CD8-positive, alpha-beta memory T cell (primary cell): ENCODE measurements around the gene AGO1. TPM values are rescaled to one million over a fixed set of nuclear protein-coding genes. Genes with fewer than 3 reads are reported as not detected.

Source experiments
- CTCF ChIA-PET: fragments of 350-600 bp; sonication (Branson Sonifier 250); formaldehyde crosslinking; loops from one replicate; lab custom pipeline; 2021; ENCODE audit warnings: antibody characterized with exemption; lab: Charles Lee
- POLR2A ChIA-PET: fragments of 350-600 bp; sonication (Branson Sonifier 250); formaldehyde crosslinking; loops from one replicate; lab custom pipeline; 2021; ENCODE audit warnings: antibody characterized with exemption; lab: Charles Lee
- DNase-seq, 5 donors: peaks; one replicate each; pipeline versions ENCODE4 v3.0.0 to v3.0.0-alpha.2; 2020 to 2022; ENCODE audit warnings: mixed read lengths in 1 of 5
- H3K27ac ChIP-seq: one replicate; pipeline ENCODE4 v1.7.0; 2013; ENCODE audit warnings: low read depth, mild to moderate bottlenecking, low read length, moderate library complexity
- H3K27me3 ChIP-seq: 2 replicates; pipeline ENCODE4 v1.7.0; 2013; ENCODE audit warnings: low read length, mild to moderate bottlenecking; ENCODE audit not compliant: insufficient read depth, poor library complexity, severe bottlenecking
- H3K36me3 ChIP-seq: 2 replicates; pipeline ENCODE4 v1.7.0; 2013; ENCODE audit warnings: mild to moderate bottlenecking, low read length, moderate library complexity; ENCODE audit not compliant: insufficient read depth
- H3K4me1 ChIP-seq: 2 replicates; pipeline ENCODE4 v1.7.0; 2013; ENCODE audit warnings: mild to moderate bottlenecking, low read length, moderate library complexity; ENCODE audit not compliant: insufficient read depth
- H3K4me3 ChIP-seq: 2 replicates; pipeline ENCODE4 v1.7.0; 2013; ENCODE audit warnings: mild to moderate bottlenecking, low read length
- H3K9me3 ChIP-seq: 2 replicates; pipeline ENCODE4 v1.7.0; 2013; ENCODE audit warnings: mild to moderate bottlenecking, low read length
- H3K27ac Mint-ChIP-seq, 8 donors: one replicate each; pipeline ENCODE4 v1.8.0; 2020 to 2021; ENCODE audit warnings: mixed read lengths in 8 of 8, mild to moderate bottlenecking in 6 of 8, inconsistent platforms in 3 of 8, moderate library complexity in 3 of 8
- H3K27me3 Mint-ChIP-seq, 2 donors: one replicate each; pipeline ENCODE4 v1.8.0; 2020 to 2021; ENCODE audit warnings: mixed read lengths in 2 of 2, mild to moderate bottlenecking in 1 of 2, moderate library complexity in 1 of 2
- H3K36me3 Mint-ChIP-seq, 3 donors: one replicate each; pipeline ENCODE4 v1.8.0; 2020 to 2021; ENCODE audit warnings: mixed read lengths in 3 of 3, inconsistent platforms in 1 of 3, mild to moderate bottlenecking in 1 of 3
- H3K4me1 Mint-ChIP-seq, 3 donors: one replicate each; pipeline ENCODE4 v1.8.0; 2020 to 2021; ENCODE audit warnings: mixed read lengths in 3 of 3, inconsistent platforms in 1 of 3, mild to moderate bottlenecking in 1 of 3
- H3K4me3 Mint-ChIP-seq, 7 donors: one replicate each; pipeline ENCODE4 v1.8.0; 2020 to 2021; ENCODE audit warnings: mixed read lengths in 7 of 7, mild to moderate bottlenecking in 6 of 7, moderate library complexity in 4 of 7, inconsistent platforms in 2 of 7
- H3K9me3 Mint-ChIP-seq, 5 donors: one replicate each; pipeline ENCODE4 v1.8.0; 2020 to 2022; ENCODE audit warnings: mixed read lengths in 5 of 5, mild to moderate bottlenecking in 3 of 5, moderate library complexity in 2 of 5, inconsistent platforms in 1 of 5
- polyA plus RNA-seq: library from polyadenylated mRNA; unstranded; fragments of 300-500 nt; fragmentation: Illumina TruSeq; gene quantifications from one replicate; pipeline ENCODE4 v1.2.3, GENCODE V29; 2021
- total RNA-seq, 2 experiments: library from RNA; stranded (reverse); gene quantifications; one replicate each; pipeline ENCODE4 v1.2.3, GENCODE V29; 2021

Gene AGO1
- total and polyA plus RNA-seq, 3 experiments from 2014 or later: 9.4 to 41.6 (median 41.0) TPM

GRCh38 chr1:35927472-35927871 is 44.5 kb downstream of the AGO1 start:
- POLR2A ChIA-PET: interaction anchor here (0.6 kb wide), 1 partner anchor 613 kb away, joined by 3 read pairs; no protein-coding TSS in a partner anchor
- H3K27ac Mint-ChIP-seq: peak overlapping the region in 3 of 8 donors; percentile 4 to 99 (median 10)

DNA sequence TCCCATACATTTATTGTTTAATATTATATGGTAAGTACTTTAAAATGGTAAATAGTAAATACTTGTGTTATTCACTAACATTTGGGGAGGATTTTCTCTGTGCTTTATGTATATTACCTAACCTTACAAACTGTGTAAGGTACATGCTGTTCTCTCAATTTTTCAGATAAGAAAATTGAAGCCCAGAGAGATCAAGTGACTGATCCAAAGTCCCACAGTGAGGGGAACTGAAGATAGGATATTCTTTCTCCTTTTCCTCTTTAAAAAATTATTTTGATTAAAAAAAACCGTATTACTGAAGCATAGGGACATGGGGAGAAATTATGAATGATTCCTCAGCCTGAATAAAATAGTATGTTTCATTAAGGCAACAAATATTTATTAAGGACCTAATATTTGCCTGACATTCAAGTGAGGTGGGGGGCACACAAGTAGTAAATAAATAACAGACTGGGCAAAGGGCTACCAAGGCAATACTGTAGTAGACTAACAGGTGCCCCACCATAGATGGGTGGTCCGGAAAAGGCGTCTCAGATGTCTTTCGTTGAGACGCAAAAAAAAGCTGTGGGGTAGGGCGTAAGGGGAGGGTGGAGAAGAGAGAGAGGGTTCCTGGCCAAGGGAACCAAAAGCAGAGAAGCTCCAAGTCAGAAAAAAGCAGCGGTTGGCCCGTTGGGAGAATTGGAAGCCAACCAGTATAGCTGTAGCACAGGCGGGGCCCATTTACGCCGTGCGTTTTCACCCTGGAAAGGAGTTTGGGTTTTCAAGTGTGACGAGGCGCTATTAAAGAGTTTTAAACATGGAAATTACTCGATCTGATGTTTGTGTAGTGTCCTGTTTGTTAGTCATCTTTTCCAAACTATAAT is 47.0 kb downstream of the AGO1 start:
- DNase-seq: peak; percentile 29 to 59 (median 45)
- H3K27me3 ChIP-seq: no peaks in the 10 kb centered on the region
- POLR2A ChIA-PET: interaction anchor here (0.6 to 1.8 kb wide), 5 partner anchors 14 to 424 kb away, joined by 4 to 8 read pairs (median 4); partner anchors contain the start of genes ADPRS, AGO1 and THRAP3
- H3K9me3 ChIP-seq: no peaks in the 10 kb centered on the region
- H3K4me1 ChIP-seq: peaks cover 28% of the 10 kb centered on the region
- H3K9me3 Mint-ChIP-seq: no peaks in the 10 kb centered on the region
- peaks cover 0 to 6% (median 0%) of the 10 kb centered on the region in 3 donors for H3K36me3 Mint-ChIP-seq
- H3K4me3 Mint-ChIP-seq: peak overlapping the region; percentile 89 to 96 (median 94)
- peaks cover 30 to 42% (median 41%) of the 10 kb centered on the region in 3 donors for H3K4me1 Mint-ChIP-seq
- no peaks in the 10 kb centered on the region for H3K27me3 Mint-ChIP-seq
- no peaks in the 10 kb centered on the region for H3K36me3 ChIP-seq
- CTCF ChIA-PET: interaction anchor here (2.6 kb wide), 1 partner anchor 47 kb away, joined by 9 read pairs; the partner anchor contains the start of gene AGO1
- H3K4me3 ChIP-seq: peak overlapping the region; percentile 84
- H3K27ac Mint-ChIP-seq: peak overlapping the region; percentile 90 to 99 (median 98)
- peak overlapping the region; percentile 94 for H3K27ac ChIP-seq

More at GRCh38 chr1:35927472-35927871, 44.5 kb downstream of the AGO1 start:
- Histone ChIP-seq H3K36me3 (no peaks in the 10 kb centered on the region), H3K27me3 (no peaks in the 10 kb centered on the region), H3K4me3 (no peak overlapping the region), H3K4me1 (peaks cover 16% of the 10 kb centered on the region), H3K9me3 (no peaks in the 10 kb centered on the region), H3K27ac (no peak overlapping the region)
- H3K9me3 Mint-ChIP-seq: no peaks in the 10 kb centered on the region
- H3K4me3 Mint-ChIP-seq: peak overlapping the region in 1 of 7 donors; percentile 39
- H3K4me1 Mint-ChIP-seq: peaks cover 15 to 24% (median 22%) of the 10 kb centered on the region in 3 donors
- CTCF ChIA-PET: interaction anchor here (1.1 to 2.2 kb wide), 2 partner anchors 45 to 63 kb away, joined by 3 to 7 read pairs; partner anchors contain the start of gene AGO1
- DNase-seq: no peak
- peaks cover 0 to 6% (median 0%) of the 10 kb centered on the region in 3 donors for H3K36me3 Mint-ChIP-seq
- no peaks in the 10 kb centered on the region for H3K27me3 Mint-ChIP-seq

- H3K4me1 Mint-ChIP-seq: peaks cover 31 to 44% (median 44%) of the 10 kb centered on the region in 3 donors
- Histone ChIP-seq H3K9me3 (no peaks in the 10 kb centered on the region), H3K36me3 (no peaks in the 10 kb centered on the region), H3K4me1 (peaks cover 28% of the 10 kb centered on the region), H3K27me3 (no peaks in the 10 kb centered on the region), H3K27ac (peak within 1 kb of the TSS; percentile 94), H3K4me3 (peak within 1 kb of the TSS; percentile 84)
- DNase-seq: peak; percentile 79 to 90 (median 89)
- peak within 1 kb of the TSS; percentile 89 to 96 (median 95) for H3K4me3 Mint-ChIP-seq
- H3K36me3 Mint-ChIP-seq: peaks cover 0 to 6% (median 0%) of the 10 kb centered on the region in 3 donors
- H3K9me3 Mint-ChIP-seq: no peaks in the 10 kb centered on the region
- peak within 1 kb of the TSS; percentile 93 to 99 (median 98) for H3K27ac Mint-ChIP-seq
- POLR2A ChIA-PET: interaction anchor here (0.6 to 1.8 kb wide), 9 partner anchors 12 to 738 kb away, joined by 3 to 8 read pairs (median 4); partner anchors contain the start of genes ADPRS, AGO1, CLSPN and SFPQ
- H3K27me3 Mint-ChIP-seq: no peaks in the 10 kb centered on the region
- CTCF ChIA-PET: interaction anchor here (0.9 to 2.6 kb wide), 2 partner anchors 8 to 48 kb away, joined by 3 to 9 read pairs; partner anchors contain the start of gene AGO1
These were observed 47.8 kb downstream of the AGO1 start, which contains the start of gene AGO3 for GRCh38 chr1:35930593-35931445. Gene AGO3, plus strand, starts transcription at chr1:35931105. Its CDS starts 322 bp downstream, at chr1:35931427.

DNA sequence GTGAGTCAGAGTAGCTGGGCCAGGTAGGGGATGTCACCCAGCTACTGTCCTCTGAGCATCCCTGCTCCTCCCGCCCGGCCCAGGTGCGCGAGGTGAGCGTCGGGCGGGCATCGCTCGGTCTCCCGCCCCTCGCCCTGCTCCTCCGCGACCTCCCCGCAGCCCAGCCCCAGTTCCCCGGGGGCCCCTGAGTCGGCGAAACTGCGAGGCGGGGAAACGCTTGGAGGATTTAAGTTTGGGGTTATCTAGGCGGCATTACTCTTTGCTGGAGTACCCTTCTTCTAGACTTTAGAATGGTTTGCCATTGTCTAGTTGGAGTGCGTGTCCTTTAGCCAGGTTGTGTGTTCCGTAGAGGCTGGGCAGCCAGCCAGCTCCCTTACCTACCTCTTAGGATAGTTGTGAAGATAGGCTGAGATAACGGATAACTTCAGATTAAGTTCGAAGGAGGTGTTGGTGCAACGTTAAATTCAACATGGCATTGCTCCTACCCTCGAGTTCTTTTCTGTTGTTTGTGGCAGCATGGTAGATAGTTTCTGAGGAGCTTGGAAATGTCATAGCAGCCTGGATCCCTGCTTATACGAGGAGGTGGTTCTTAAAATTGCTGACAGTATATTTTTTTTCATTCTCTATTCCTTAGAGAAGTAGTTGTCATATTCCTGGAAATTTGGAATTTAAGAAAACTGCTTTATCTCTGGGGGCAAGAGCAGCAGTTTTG is 48.6 kb downstream of the AGO1 start:
- Histone ChIP-seq H3K4me1 (peaks cover 28% of the 10 kb centered on the region), H3K27me3 (no peaks in the 10 kb centered on the region), H3K9me3 (no peaks in the 10 kb centered on the region), H3K27ac (peak overlapping the region; percentile 94), H3K36me3 (no peaks in the 10 kb centered on the region), H3K4me3 (peak overlapping the region; percentile 60)
- H3K4me1 Mint-ChIP-seq: peaks cover 31 to 52% (median 50%) of the 10 kb centered on the region in 3 donors
- no peaks in the 10 kb centered on the region for H3K9me3 Mint-ChIP-seq
- H3K4me3 Mint-ChIP-seq: peak overlapping the region; percentile 84 to 96 (median 91)
- POLR2A ChIA-PET: interaction anchor here (0.7 to 1.8 kb wide), 8 partner anchors 12 to 739 kb away, joined by 3 to 8 read pairs (median 4); partner anchors contain the start of genes ADPRS, AGO1, CLSPN and SFPQ
- DNase-seq: peak in 1 of 5 donors; percentile 59
- CTCF ChIA-PET: interaction anchor here (0.9 to 2.6 kb wide), 2 partner anchors 9 to 49 kb away, joined by 3 to 9 read pairs; partner anchors contain the start of gene AGO1
- H3K27ac Mint-ChIP-seq: peak overlapping the region; percentile 82 to 99 (median 98)
- H3K27me3 Mint-ChIP-seq: no peaks in the 10 kb centered on the region
- H3K36me3 Mint-ChIP-seq: peaks cover 0 to 6% (median 0%) of the 10 kb centered on the region in 3 donors

DNA sequence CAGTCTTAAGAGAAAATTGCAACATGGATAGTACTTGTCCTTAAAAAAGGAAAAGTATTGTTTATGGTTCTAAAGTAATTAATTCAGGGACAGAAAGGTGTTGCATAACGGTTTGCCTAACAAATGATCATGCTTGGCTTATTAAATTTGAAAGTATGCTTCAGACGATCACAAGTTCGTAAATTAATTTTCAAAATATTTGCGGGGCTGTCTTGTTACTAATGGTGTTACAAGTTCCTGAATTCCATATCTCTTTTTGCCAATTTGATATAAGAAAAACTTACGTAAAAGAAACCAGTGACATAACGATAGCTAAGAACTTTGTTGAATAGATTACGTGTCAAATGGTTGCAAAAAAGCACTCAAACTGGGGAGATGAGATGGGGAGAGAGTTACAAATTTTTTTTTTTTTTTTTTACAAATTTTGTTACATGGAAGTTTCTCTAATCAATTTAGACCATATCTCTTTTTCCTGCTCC is 49.2 kb downstream of the AGO1 start:
- POLR2A ChIA-PET: interaction anchor here (0.6 to 1.8 kb wide), 2 partner anchors 26 to 292 kb away, joined by 4 to 6 read pairs; partner anchors contain the start of gene THRAP3
- Histone ChIP-seq H3K27me3 (no peaks in the 10 kb centered on the region), H3K27ac (peak overlapping the region; percentile 94), H3K4me3 (peak overlapping the region; percentile 60), H3K4me1 (peaks cover 28% of the 10 kb centered on the region), H3K9me3 (no peaks in the 10 kb centered on the region), H3K36me3 (no peaks in the 10 kb centered on the region)
- peaks cover 0 to 7% (median 0%) of the 10 kb centered on the region in 3 donors for H3K36me3 Mint-ChIP-seq
- H3K9me3 Mint-ChIP-seq: no peaks in the 10 kb centered on the region
- H3K4me1 Mint-ChIP-seq: peaks cover 31 to 56% (median 50%) of the 10 kb centered on the region in 3 donors
- H3K27me3 Mint-ChIP-seq: no peaks in the 10 kb centered on the region
- CTCF ChIA-PET: interaction anchor here (2.6 kb wide), 1 partner anchor 49 kb away, joined by 9 read pairs; the partner anchor contains the start of gene AGO1
- peak overlapping the region; percentile 84 to 96 (median 91) for H3K4me3 Mint-ChIP-seq
- DNase-seq: no peak
- H3K27ac Mint-ChIP-seq: peak overlapping the region; percentile 28 to 99 (median 98)

GRCh38 chr1:35932941-35933340 is 49.9 kb downstream of the AGO1 start:
- Histone ChIP-seq H3K36me3 (no peaks in the 10 kb centered on the region), H3K27ac (peak overlapping the region; percentile 94), H3K4me1 (peaks cover 28% of the 10 kb centered on the region), H3K9me3 (no peaks in the 10 kb centered on the region), H3K4me3 (no peak overlapping the region), H3K27me3 (no peaks in the 10 kb centered on the region)
- H3K27me3 Mint-ChIP-seq: no peaks in the 10 kb centered on the region
- peak overlapping the region in 6 of 7 donors; percentile 43 to 96 (median 83) for H3K4me3 Mint-ChIP-seq
- peaks cover 34 to 60% (median 50%) of the 10 kb centered on the region in 3 donors for H3K4me1 Mint-ChIP-seq
- CTCF ChIA-PET: no interaction called here
- no peak for DNase-seq
- peaks cover 0 to 7% (median 0%) of the 10 kb centered on the region in 3 donors for H3K36me3 Mint-ChIP-seq
- H3K9me3 Mint-ChIP-seq: no peaks in the 10 kb centered on the region
- H3K27ac Mint-ChIP-seq: peak overlapping the region in 5 of 8 donors; percentile 33 to 99 (median 74)
- POLR2A ChIA-PET: interaction anchor here (0.6 kb wide), 2 partner anchors 25 to 359 kb away, joined by 3 to 6 read pairs; no protein-coding TSS in a partner anchor
